OCI-LY7 (cell line): ENCODE measurements around the gene OGA. TPM values are rescaled to one million over a fixed set of nuclear protein-coding genes. Genes with fewer than 3 reads are reported as not detected.

Source experiments
- BruUV-seq: library from RNA; stranded (reverse); fragments of 400-500 nt; replicated peaks from 2 replicates; lab custom pipeline; 2021; lab: Mats Ljungman, UMichigan
- CTCF ChIA-PET: fragments of 300-600 bp; sonication (Branson Sonifier 250); formaldehyde crosslinking; loops from one replicate; lab custom pipeline; 2022; ENCODE audit warnings: antibody characterized with exemption; ENCODE audit not compliant: unreplicated experiment; lab: Charles Lee
- POLR2A ChIA-PET: fragments of 300-600 bp; sonication (Branson Sonifier 250); formaldehyde crosslinking; loops from one replicate; lab custom pipeline; 2022; ENCODE audit warnings: antibody characterized with exemption; lab: Charles Lee
- DNase-seq: peaks from one replicate; pipeline ENCODE4 v3.0.0-alpha.2; 2015; ENCODE audit warnings: low spot score
- H2AFZ ChIP-seq: fragments of 200-600 bp; sonication (generic), shearing (Covaris generic); 2 replicates; pipeline ENCODE4 v1.6.1; 2014; ENCODE audit warnings: mild to moderate bottlenecking, antibody characterized with exemption, low read length, moderate library complexity
- H3K27ac ChIP-seq: fragments of 200-600 bp; sonication (generic); 2 replicates; pipeline ENCODE4 v1.5.1; 2014; ENCODE audit warnings: mixed run types, low read depth, mild to moderate bottlenecking, moderate library complexity, low read length, inconsistent platforms; ENCODE audit not compliant: poor library complexity, severe bottlenecking
- H3K36me3 ChIP-seq: fragments of 200-600 bp; sonication (generic); 2 replicates; pipeline ENCODE4 v1.6.1; 2014; ENCODE audit warnings: mild to moderate bottlenecking, antibody characterized with exemption, low read length, moderate library complexity, mixed read lengths; ENCODE audit not compliant: insufficient read depth
- H3K4me1 ChIP-seq: fragments of 200-600 bp; sonication (generic); 2 replicates; pipeline ENCODE4 v1.5.1; 2014; ENCODE audit warnings: mild to moderate bottlenecking, low read length; ENCODE audit not compliant: insufficient read depth, poor library complexity, severe bottlenecking
- H3K4me2 ChIP-seq: fragments of 200-600 bp; sonication (generic); 2 replicates; pipeline ENCODE4 v1.6.1; 2014; ENCODE audit warnings: mild to moderate bottlenecking, low read length
- H3K4me3 ChIP-seq: fragments of 200-600 bp; sonication (generic); 2 replicates; pipeline ENCODE4 v1.5.1; 2014; ENCODE audit warnings: mild to moderate bottlenecking, low read depth, low read length; ENCODE audit not compliant: poor library complexity, severe bottlenecking
- H3K79me2 ChIP-seq: fragments of 200-600 bp; sonication (generic); 2 replicates; pipeline ENCODE4 v1.6.1; 2016; ENCODE audit warnings: low read depth, mild to moderate bottlenecking, low read length, moderate library complexity, mixed read lengths; ENCODE audit not compliant: insufficient read depth
- H3K9me2 ChIP-seq: fragments of 200-600 bp; sonication (generic); 2 replicates; pipeline ENCODE4 v1.6.1; 2016; ENCODE audit warnings: mild to moderate bottlenecking, low read length, mixed read lengths; ENCODE audit not compliant: insufficient read depth
- H3K9me3 ChIP-seq: fragments of 200-600 bp; sonication (generic); 2 replicates; pipeline ENCODE4 v1.6.1; 2014; ENCODE audit warnings: mild to moderate bottlenecking, mixed run types, low read length, mixed read lengths
- H4K20me1 ChIP-seq: fragments of 200-600 bp; sonication (generic); 2 replicates; pipeline ENCODE4 v1.6.1; 2014; ENCODE audit warnings: mild to moderate bottlenecking, antibody characterized with exemption, low read length, moderate library complexity, mixed read lengths; ENCODE audit not compliant: insufficient read depth
- EZH2phosphoT487 ChIP-seq: fragments of 200-600 bp; sonication (generic); IDR thresholded peaks from 2 replicates; pipeline ENCODE4 v1.6.1; 2018; ENCODE audit warnings: low read depth, borderline replicate concordance, mild to moderate bottlenecking, mixed run types, antibody characterized with exemption, low read length, moderate library complexity, mixed read lengths
- intact Hi-C: fragments of 100-400 bp; cut with micrococcal nuclease; formaldehyde crosslinking; loops from one replicate; pipeline ENCODE4 v1.10.0; 2022; ENCODE audit not compliant: unreplicated experiment
- total RNA-seq, 2 experiments: library from RNA; depleted of rRNA in 1 of 2; stranded (reverse); fragments of >200 nt in 1 of 2; shearing (Covaris generic) in 1 of 2; gene quantifications; 2 replicates each; pipeline ENCODE4 v1.2.3, GENCODE V29; 2014 to 2022
- TF ChIP-seq, protein P1 (sequence below): fragments of 200-600 bp; sonication (generic); conservative IDR thresholded peaks from 2 replicates; pipeline ENCODE4 v1.5.1; 2014; ENCODE audit warnings: mild to moderate bottlenecking, antibody characterized with exemption, low read length, moderate library complexity, mixed read lengths

OGA gene
- total RNA-seq, 2 experiments from 2014 or later = 65.5 to 109 TPM

DNA sequence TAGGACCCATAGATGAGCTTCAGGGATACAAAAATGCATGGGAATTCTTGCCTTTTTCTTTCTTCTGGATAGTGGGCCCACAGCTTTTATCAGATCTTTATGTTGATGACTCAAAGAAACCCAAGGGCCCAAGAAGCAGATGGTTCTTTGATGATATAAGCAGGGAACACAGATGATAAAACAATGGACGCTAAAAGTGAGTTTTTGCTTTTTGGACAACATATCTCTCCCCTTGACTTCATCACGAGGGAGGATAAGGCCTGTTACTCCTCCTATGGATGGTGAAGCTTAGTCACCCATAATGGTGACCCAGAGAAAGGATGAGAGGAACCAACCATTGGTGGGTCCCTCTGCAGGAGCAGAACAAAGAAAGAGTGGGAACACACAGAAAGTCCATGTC is 6.5 kb upstream of the OGA start:
- CTCF ChIA-PET = no interaction called here
- H3K4me3 ChIP-seq = no peak overlapping the region
- no peak overlapping the region for H3K27ac ChIP-seq
- no peaks in the 10 kb centered on the region for H3K9me2 ChIP-seq
- no peak for TF ChIP-seq EZH2phosphoT487
- TF ChIP-seq, protein P1, sequence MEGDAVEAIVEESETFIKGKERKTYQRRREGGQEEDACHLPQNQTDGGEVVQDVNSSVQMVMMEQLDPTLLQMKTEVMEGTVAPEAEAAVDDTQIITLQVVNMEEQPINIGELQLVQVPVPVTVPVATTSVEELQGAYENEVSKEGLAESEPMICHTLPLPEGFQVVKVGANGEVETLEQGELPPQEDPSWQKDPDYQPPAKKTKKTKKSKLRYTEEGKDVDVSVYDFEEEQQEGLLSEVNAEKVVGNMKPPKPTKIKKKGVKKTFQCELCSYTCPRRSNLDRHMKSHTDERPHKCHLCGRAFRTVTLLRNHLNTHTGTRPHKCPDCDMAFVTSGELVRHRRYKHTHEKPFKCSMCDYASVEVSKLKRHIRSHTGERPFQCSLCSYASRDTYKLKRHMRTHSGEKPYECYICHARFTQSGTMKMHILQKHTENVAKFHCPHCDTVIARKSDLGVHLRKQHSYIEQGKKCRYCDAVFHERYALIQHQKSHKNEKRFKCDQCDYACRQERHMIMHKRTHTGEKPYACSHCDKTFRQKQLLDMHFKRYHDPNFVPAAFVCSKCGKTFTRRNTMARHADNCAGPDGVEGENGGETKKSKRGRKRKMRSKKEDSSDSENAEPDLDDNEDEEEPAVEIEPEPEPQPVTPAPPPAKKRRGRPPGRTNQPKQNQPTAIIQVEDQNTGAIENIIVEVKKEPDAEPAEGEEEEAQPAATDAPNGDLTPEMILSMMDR = no peak
- H3K79me2 ChIP-seq = peaks cover 4% of the 10 kb centered on the region; the same call in 1 of the 2 replicates
- no TSS peak for BruUV-seq
- H4K20me1 ChIP-seq = no peaks in the 10 kb centered on the region
- DNase-seq = no peak
- no peaks in the 10 kb centered on the region for H3K36me3 ChIP-seq
- H2AFZ ChIP-seq = no peak overlapping the region
- intact Hi-C loops = no loop called here
- no peaks in the 10 kb centered on the region for H3K9me3 ChIP-seq
- H3K4me2 ChIP-seq = no peak overlapping the region
- H3K4me1 ChIP-seq = peaks cover 8% of the 10 kb centered on the region
- POLR2A ChIA-PET = interaction anchor here (0.5 kb wide), 1 partner anchor 275 kb away, joined by 5 read pairs; no protein-coding TSS in a partner anchor

DNA sequence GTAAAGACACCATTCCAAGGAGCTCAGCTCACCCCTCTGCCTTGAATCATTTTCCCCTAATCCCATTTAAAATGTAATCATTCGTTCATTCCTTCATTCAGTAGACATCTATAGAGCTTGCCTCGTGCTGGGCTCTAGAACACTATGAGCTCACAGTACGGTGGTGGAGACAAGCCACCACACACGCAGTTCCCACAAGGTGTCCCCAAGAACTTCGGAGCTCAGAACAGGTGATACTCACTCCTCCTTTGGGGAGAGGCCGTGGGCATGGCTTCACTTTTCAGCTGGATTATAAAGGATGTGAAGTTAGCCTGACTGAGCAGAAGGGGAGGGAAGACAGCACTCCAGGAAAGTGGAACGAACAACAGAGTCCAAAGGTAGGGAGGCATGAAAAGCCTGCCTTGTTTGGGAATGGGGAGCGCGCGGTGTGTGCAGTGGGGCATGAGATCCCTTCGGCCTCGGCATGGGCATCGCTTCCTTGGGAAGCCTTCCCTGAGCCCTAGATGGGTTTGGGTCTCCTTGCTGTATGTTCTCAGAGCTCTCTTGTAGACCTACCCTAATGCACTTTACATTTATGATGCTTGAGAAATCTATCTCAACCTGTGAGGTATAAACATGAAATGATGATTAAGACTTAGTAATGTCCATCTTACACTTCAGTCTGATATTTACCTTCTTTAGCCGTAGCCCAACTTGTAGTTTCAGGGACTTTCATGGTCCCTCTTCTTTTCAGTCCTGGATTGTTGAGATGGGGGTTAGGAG is 809 bp upstream of the OGA start:
- peaks cover 53% of the 10 kb centered on the region for H3K79me2 ChIP-seq
- H3K27ac ChIP-seq = peak overlapping the region; percentile 59
- TF ChIP-seq EZH2phosphoT487 = no peak
- TF ChIP-seq, protein P1 = 0 out of 2 replicates have a peak, but pooled peaks have one; percentile 12
- CTCF ChIA-PET = interaction anchor here (0.5 to 1.5 kb wide), 5 partner anchors 10 to 179 kb away, joined by 3 to 7 read pairs (median 3); no protein-coding TSS in a partner anchor
- H3K4me2 ChIP-seq = peak overlapping the region; percentile 77
- H4K20me1 ChIP-seq = peaks cover 27% of the 10 kb centered on the region
- BruUV-seq = TSS peak; percentile 86
- no peaks in the 10 kb centered on the region for H3K9me2 ChIP-seq
- peaks cover 22% of the 10 kb centered on the region for H3K4me1 ChIP-seq
- DNase-seq = no peak
- POLR2A ChIA-PET = interaction anchor here (0.5 to 2.1 kb wide), 14 partner anchors 8 to 1633 kb away, joined by 3 to 10 read pairs (median 4); partner anchors contain the start of gene ERLIN1
- peak overlapping the region; percentile 95 for H3K4me3 ChIP-seq
- intact Hi-C loops = loop anchor here (1.0 to 2.0 kb wide), 3 partner anchors 10 to 334 kb away; partner anchors contain the start of gene NOLC1
- no peaks in the 10 kb centered on the region for H3K9me3 ChIP-seq
- H2AFZ ChIP-seq = peak overlapping the region; percentile 86
- H3K36me3 ChIP-seq = peaks cover 11% of the 10 kb centered on the region; the same call in 1 of the 2 replicates
